Midbrain (tissue), 1 donor: Measurements from ENCODE around the gene EEFSEC.

Experiments used
- DNase-seq: peaks from one replicate; lab custom pipeline; 2025; lab: John Stamatoyannopoulos, UW

The EEFSEC gene

GRCh38 chr3:128217702-128218547 lies 64.6 kb downstream of the EEFSEC start:
- no peak for DNase-seq

DNA sequence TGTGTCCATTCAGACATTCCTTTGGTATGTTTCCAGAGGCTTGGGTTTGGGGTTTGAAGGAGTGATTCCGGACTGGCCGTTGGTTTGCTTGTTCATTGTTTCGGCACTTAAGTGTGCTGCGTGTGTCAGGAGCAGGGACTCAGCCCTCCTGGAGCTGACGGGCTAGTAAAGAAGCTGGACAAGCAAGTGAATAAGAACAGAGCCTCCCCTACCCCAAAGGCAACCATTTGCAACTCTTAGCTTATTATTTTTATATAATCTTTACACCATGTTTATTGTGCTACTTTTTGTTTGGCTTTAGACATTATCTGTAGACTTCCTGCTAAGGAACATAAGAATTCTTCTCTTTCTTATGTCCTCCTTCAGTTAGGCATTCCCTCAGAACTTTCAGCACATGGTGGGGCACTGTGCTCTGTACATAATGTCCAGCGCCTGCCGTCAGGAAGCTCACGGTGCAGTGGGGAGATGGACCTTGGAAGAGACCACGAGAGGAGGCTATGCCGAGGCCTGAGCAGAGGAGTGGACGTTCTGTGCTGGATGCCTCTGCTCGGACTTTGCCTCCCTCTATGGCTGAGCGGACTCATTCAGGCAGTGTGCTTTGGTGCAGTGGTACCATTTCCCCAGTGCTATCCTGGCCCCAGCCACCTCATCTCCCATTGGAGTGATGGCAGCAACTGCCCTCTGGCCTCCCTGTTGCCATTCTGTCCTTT lies 65.4 kb downstream of the EEFSEC start:
- DNase-seq: no peak

DNA sequence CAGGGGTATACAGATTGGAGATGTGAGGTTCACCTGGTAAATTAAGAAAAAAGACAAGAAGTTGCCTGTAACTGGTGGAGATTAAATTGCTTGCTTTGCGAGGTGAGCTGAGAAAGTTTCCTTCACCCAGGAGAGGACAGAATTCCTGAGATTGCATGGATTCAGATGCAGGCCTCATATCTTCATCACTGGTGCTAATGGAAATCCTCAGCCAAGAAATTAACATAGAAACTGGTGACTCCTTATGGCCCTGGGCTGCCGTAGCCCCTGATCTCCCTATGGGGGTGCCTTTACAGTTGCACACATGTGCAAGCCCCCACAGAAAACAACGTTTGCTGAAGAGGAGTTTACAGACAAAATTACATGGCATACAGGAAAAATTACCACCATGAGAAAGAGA lies 68.0 kb downstream of the EEFSEC start:
- DNase-seq: no peak

- no peak for DNase-seq
Measured at GRCh38 chr3:128222796-128223385, 69.6 kb downstream of the EEFSEC start.

GRCh38 chr3:128226186-128226725 lies 73.0 kb downstream of the EEFSEC start:
- DNase-seq: no peak

GRCh38 chr3:128226795-128227395 lies 73.6 kb downstream of the EEFSEC start:
- DNase-seq: no peak

GRCh38 chr3:128227507-128227906 lies 74.2 kb downstream of the EEFSEC start:
- DNase-seq: no peak

DNA sequence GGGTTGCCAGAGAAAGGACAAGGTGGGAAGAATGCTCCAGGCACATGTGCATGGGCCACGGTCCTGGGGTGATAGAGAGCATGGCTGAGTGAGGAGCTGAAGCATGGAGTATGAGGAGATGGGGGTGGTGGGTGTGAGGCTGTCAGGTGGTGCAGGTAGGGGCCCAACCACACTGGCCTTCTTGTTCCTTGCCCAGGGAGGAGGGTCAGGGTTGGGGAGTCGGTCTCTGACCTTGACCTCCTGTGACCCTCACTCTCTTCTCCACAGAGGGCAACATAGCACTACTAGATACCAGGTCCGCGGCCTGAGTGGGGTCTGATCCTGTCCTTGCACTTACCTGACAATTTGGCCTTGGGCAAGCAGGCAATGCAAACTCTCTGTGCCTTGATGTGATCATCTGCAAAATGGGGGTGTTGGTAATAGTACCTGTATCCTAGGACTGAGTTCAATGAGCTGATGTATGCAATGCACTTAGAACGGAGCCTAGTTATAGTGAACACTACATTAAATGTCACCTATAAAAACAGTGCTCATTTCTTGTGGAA lies 75.2 kb downstream of the EEFSEC start:
- DNase-seq: no peak

DNA sequence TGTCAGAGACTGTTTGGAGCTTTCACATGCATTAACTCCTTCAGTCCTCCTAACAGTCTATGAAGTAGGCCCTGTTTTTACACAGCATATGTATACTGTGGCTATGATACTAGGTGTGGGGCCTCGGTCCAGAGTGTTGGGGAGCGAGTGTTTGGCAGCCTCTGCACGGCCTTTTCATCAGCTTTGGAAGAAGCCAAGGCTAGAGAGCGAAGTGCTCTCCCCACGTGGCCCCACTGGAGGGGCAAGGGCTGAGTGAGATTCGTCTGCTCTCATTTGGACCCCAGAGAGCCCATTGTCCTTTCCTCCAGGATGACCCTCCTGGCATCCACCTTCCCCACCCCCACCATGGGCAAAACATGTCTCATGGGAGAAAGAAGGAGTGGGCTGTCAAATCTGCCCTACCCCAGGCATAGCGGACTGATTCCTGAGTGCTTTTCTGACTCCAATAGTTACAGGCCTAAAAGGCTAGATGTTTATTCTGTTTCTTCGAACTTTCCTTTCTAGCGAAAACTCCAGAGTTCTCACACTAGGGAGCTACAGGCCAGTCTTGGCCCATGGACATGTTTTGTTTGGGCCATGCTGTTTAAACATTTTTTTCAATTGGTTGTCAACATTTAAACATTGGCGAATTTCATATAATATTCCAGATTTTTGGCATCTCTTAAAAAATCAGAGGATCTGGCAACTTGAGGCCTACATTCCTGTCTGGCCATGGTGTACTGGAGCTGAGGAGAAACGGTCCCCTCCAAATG lies 76.0 kb downstream of the EEFSEC start:
- DNase-seq: no peak

DNA sequence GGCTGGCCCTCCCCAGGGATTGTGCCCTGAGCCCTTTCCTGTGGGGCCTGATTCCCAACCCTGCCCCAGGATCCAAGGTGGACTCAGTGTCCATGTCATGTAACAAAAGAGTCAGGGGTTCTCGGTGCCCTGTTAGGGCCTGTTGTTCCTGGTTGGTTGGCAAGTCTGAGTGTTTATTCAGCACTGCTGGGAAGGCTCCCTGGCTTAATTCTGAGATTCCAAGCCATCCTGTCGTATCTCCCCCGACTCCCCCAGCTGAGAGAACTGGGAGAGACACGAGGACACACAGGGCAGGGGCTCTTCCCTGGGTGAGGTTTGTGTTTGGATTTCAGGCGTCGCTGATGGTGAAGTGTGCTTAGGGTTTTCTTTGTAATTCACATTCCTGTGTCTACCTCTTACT lies 78.3 kb downstream of the EEFSEC start:
- no peak for DNase-seq

DNA sequence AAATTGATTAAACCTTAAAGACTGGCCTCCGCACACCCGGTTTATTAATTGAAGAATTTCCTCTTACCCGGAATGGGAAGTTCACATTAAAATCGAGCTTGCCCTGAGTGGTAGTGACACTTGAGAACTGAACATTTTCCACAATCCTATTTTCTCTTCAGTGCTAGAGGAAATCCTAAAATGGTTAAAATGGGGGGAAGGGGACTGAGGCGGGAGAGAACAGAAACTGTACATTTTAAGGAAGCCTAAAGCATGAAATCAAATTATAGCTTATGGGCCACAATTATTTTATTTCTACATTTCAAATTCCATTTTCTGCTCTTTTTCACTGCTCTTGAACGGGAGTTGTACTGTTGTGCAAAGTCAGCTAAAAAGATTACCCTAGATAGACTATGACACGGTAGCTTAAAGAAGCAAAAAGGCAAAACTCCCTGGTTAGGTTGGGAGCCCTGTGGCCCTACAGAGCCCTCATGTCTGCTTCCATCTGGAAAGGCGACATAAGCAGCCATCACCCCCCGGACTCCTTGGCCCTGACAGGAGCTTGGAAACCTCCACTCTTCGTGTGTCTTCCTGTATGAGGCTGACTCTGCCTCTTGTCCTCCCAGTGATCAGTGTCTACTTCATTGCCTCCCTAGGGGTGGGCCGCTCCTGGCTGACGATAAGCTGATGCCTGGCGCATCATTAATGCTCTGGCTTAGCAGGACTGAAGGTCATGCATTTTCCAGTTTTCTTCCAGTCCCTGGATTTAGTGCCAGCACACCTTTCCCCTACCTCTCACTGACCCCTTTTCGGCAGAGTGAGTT lies 79.3 kb downstream of the EEFSEC start:
- DNase-seq: no peak

DNA sequence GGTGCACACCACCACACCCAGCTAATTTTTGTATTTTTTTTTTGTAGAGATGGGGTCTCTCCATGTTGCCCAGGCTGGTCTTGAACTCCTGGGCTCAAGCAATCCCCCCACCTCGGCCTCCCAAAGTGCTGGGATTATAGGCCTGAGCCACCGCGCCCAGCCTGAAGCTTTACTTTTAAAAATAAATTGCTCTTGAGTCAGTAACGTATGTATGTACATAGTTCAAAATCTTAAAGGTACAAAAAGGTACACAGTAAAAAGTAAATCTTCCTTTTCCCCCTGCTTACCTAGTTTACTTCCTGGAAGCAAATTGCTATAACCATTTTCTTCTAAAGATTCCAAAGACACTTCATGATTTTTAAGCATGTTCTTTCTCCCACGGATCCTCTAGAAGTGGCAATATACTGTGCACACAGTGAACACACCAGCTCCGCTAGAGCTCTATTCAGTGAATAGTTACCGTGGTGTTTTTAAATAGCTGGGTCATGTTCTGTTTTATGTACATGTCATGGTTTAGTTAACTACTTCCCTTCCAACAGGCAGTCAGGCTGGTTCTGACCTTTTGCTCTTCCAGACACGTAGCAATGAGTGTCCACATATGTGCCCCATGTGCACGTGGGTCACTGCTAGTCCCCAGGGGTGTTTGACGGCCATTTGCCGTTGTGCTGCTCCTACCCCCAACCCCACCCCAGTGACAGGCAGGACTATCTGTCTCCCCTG lies 82.1 kb downstream of the EEFSEC start:
- DNase-seq: no peak

GRCh38 chr3:128236657-128237056 lies 83.4 kb downstream of the EEFSEC start:
- no peak for DNase-seq

- DNase-seq: no peak
Measured at GRCh38 chr3:128237348-128238183, 84.3 kb downstream of the EEFSEC start.

- no peak for DNase-seq
Measured at GRCh38 chr3:128238184-128238489, 84.9 kb downstream of the EEFSEC start.

GRCh38 chr3:128239304-128239703 lies 86.0 kb downstream of the EEFSEC start:
- no peak for DNase-seq

DNA sequence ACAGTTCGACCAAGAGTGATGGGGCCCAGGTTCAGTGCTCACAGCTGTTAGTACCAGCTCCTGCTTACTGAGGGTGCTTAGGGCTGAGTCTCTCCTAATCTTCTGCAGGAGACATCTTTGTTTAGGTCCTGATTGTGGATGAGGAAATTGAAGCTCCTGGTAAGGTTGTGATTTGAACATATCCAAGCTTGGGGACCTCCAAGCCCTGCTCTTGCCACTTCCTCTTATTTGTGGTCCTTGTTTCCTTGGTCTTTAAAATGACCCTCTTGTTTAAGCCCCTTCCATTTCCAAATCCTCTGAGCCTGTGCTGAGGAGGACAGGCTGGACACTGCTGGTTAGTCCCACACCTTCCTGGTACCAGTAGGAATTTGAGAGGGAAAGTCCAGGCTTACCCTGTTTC lies 87.0 kb downstream of the EEFSEC start:
- DNase-seq: no peak

- DNase-seq: no peak
Measured at GRCh38 chr3:128241741-128242140, 88.5 kb downstream of the EEFSEC start.
